GM20431 (cell line): ENCODE results near the gene PDK2.

ENCODE experiments used
- in situ Hi-C: fragments of 300-500 bp; cut with MseI, MboI; formaldehyde crosslinking; loops from one replicate; pipeline ENCODE4 v1.15.0; 2020; ENCODE audit warnings: low sequenced_read_pairs; ENCODE audit not compliant: unreplicated experiment

The PDK2 gene

DNA sequence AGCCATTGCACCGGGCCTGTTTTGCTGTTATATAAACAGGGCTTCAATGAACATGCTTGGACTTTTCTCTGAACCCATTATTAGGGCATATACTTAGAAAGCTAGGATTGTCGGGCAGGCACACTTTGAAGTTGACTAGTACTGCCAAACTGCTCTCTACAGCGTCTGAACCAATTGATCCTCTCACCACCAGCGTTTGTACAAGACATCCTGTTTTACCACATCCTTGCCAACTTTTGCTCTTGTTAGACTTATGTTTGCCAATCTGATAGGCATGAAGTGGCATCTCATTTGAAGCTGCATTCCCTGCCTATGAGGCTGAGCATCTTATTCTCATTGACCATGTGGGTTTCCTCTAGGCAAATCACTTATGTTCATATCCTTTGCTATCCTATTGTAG is 62.7 kb downstream of the PDK2 start:
- in situ Hi-C loops: no loop called here

DNA sequence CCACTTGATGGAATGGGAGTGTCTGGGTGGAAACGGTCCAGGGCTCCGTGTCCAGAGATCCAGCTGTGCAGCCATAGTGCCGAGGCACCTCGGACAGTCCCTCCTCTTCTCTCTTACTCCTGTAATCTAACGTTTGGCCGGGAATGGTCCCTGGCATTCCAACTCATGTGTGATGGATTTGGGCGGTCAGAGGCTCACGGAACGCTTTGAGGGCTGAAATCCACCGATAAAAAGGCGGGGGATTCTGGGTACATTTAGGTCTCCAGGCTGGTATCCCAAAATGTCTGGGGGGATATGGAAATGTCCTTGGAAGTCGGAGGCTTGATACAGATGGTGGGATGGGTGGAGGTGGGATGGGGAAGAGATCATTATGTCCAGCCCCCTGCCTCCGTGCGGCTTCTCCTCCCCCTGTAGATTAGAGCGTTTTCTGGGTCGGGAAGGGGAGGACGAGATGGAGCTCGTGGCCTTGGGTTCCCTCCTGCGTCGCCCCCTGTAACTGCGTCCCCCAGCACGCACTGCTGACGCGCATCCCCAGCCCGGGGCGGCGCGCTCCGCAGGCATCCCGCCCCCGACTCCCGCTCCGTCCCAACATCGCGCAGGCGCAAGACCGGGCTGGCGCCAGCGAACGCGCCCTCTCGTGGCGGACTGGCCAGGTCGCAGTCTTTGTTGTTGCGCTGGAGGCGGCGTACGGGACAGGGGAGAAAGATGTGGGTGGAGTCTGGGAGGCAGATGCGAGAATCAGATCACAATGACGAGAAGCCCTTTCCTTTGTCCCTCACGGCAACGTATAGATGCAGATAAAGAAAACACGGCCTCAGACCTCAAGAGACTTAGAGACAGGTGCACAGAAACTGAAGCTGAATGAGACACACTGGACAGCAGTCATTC is 66.1 kb downstream of the PDK2 start:
- in situ Hi-C loops: no loop called here
